HG03025 (cell line): Measurements from ENCODE around the gene CAPN15.
"Not testable (repeated sequence)": the region's sequence is repeated elsewhere in the genome, so short reads cannot be mapped to it uniquely, and the experiment has no call there.

Experiments used
- ATAC-seq: cut with Tn5 transposase; IDR thresholded peaks from one replicate; pipeline ENCODE4 v1.9.1; 2021; ENCODE audit warnings: mild to moderate bottlenecking, moderate library complexity; ENCODE audit not compliant: unreplicated experiment, low FRiP score

The CAPN15 gene

GRCh38 chr16:527015-527903 lies at the start of gene CAPN15:
TSS of gene CAPN15 (plus strand) at chr16:527712. CDS start at chr16:546839, 19,127 bp downstream.
- ATAC-seq, result peak; percentile 66

- not testable (repeated sequence) for ATAC-seq
These were observed 49.2 kb upstream of the CAPN15 start for GRCh38 chr16:478287-478686.

GRCh38 chr16:482468-483185 lies 44.9 kb upstream of the CAPN15 start:
- ATAC-seq, result no peak

- no peak for ATAC-seq
These were observed 44.0 kb upstream of the CAPN15 start for GRCh38 chr16:483341-484075.

- ATAC-seq, result no peak
These were observed 37.9 kb upstream of the CAPN15 start for GRCh38 chr16:489606-490005.

- ATAC-seq, result no peak
These were observed 36.7 kb upstream of the CAPN15 start for GRCh38 chr16:490768-491167.

- ATAC-seq, result no peak
These were observed 36.1 kb upstream of the CAPN15 start for GRCh38 chr16:491220-491919.

GRCh38 chr16:492211-492875 lies 35.2 kb upstream of the CAPN15 start:
- no peak for ATAC-seq

GRCh38 chr16:494676-495075 lies 32.8 kb upstream of the CAPN15 start:
- not testable (repeated sequence) for ATAC-seq

GRCh38 chr16:495127-495748 lies 32.3 kb upstream of the CAPN15 start:
- no peak for ATAC-seq

- ATAC-seq, result no peak
These were observed 31.2 kb upstream of the CAPN15 start for GRCh38 chr16:496097-496886.

GRCh38 chr16:497258-497657 lies 30.3 kb upstream of the CAPN15 start:
- no peak for ATAC-seq

- ATAC-seq, result no peak
These were observed 27.6 kb upstream of the CAPN15 start for GRCh38 chr16:499924-500323.

- no peak for ATAC-seq
These were observed 26.8 kb upstream of the CAPN15 start for GRCh38 chr16:500709-501108.

- ATAC-seq, result no peak
These were observed 25.2 kb upstream of the CAPN15 start for GRCh38 chr16:502179-502943.

GRCh38 chr16:503150-504071 lies 24.1 kb upstream of the CAPN15 start:
- ATAC-seq, result no peak
